Stimulated activated CD8-positive, alpha-beta memory T cell treated with anti-CD3 and anti-CD28 coated beads, Interleukin-12 subunit alpha, Interleukin-12 subunit beta, amount 100 ng/mL, for 24 hours (primary cell): Measurements from ENCODE around the gene COMMD7.

Source experiments
- DNase-seq: peaks from one replicate; pipeline ENCODE4 v3.0.0-alpha.2; 2020; ENCODE audit errors: extremely low read depth

Gene COMMD7

GRCh38 chr20:32743237-32744112 lies at the start of gene COMMD7:
Gene COMMD7, minus strand, starts transcription at chr20:32743467. Its CDS starts 76 bp downstream, at chr20:32743391.
- peak; percentile 33 for DNase-seq

GRCh38 chr20:32792731-32793458 lies 49.6 kb upstream of the COMMD7 start:
- no peak for DNase-seq

- DNase-seq, result no peak
Observed at GRCh38 chr20:32792316-32792715, 49.0 kb upstream of the COMMD7 start.

- DNase-seq, result no peak
Observed at GRCh38 chr20:32790751-32791057, 47.4 kb upstream of the COMMD7 start.

- DNase-seq, result peak; percentile 19
Observed at GRCh38 chr20:32789896-32790750, 46.9 kb upstream of the COMMD7 start.

- DNase-seq, result no peak
Observed at GRCh38 chr20:32787168-32787567, 43.9 kb upstream of the COMMD7 start.

GRCh38 chr20:32786059-32786760 lies 42.9 kb upstream of the COMMD7 start:
- DNase-seq, result no peak

GRCh38 chr20:32784369-32785080 lies 41.3 kb upstream of the COMMD7 start:
- no peak for DNase-seq

GRCh38 chr20:32780749-32781655 lies 37.7 kb upstream of the COMMD7 start:
- DNase-seq, result no peak

- DNase-seq, result no peak
Observed at GRCh38 chr20:32780278-32780677, 37.0 kb upstream of the COMMD7 start.

GRCh38 chr20:32779500-32780211 lies 36.4 kb upstream of the COMMD7 start:
- DNase-seq, result no peak

- DNase-seq, result no peak
Observed at GRCh38 chr20:32777177-32777956, 34.1 kb upstream of the COMMD7 start.

- no peak for DNase-seq
Observed at GRCh38 chr20:32775336-32775991, 32.2 kb upstream of the COMMD7 start.

- DNase-seq, result no peak
Observed at GRCh38 chr20:32773855-32774254, 30.6 kb upstream of the COMMD7 start.

GRCh38 chr20:32773223-32773622 lies 30.0 kb upstream of the COMMD7 start:
- no peak for DNase-seq

- no peak for DNase-seq
Observed at GRCh38 chr20:32772046-32772445, 28.8 kb upstream of the COMMD7 start.

GRCh38 chr20:32767418-32768198 lies 24.3 kb upstream of the COMMD7 start:
- no peak for DNase-seq
